Stimulated activated CD8-positive, alpha-beta memory T cell treated with anti-CD3 and anti-CD28 coated beads, Interleukin-7, amount 100 ng/mL, for 4 hours (primary cell): ENCODE results near the gene GNB1L.

Experiments used
- DNase-seq, 2 donors: peaks; one replicate each; pipeline ENCODE4 v3.0.0-alpha.2; 2020; ENCODE audit warnings: low read depth in 2 of 2

The GNB1L gene

DNA sequence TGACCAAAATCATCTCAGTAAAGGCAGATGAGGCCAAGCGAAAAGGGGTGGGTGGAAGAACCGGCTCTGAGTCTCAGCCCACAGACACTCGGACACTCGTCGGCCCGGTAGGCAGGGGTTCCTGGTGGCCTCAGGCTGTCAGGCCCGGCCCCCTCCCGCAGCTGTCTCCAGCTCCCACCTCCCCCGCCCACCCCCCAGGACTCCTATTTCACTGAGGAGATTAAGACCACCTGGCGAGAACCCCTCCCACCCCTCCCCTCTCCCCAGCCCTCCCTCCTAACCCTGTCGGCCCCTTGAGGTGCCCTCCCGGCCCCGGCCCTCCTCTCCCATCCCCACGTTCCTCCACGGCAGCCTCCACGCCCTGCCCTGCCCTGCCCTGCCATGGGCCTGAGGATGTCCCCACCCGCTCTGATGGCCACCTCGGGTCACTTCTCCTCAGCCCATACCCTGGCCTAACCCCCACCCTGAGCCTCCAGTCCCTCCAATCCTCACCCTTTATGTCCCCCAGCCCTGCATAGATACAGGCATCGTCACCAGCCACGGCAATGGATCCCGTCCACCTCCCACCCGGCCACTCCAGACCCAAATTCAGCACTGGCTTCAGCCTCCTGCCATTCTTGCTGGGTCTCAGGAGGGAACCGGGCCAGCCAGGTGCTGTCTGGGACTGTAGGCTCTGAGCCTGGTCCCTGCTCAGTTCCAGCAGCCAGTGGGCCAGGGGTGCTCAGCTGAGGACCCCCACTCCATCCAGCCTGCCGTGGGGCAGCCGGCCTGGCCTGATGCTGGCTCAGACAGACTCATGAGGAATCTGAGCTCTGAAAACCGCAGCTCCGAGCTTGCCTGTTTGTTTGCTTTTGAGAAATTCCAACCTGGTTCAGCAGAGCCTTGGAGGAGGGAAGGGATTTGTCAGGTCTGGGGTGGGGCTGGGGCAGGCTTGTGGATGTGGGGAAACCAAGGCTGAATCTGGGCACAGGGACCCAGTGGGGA, 103.9 kb downstream of the GNB1L start:
- no peak for DNase-seq

- DNase-seq: no peak
Observed at GRCh38 chr22:19749876-19750275, 104.8 kb downstream of the GNB1L start.

DNA sequence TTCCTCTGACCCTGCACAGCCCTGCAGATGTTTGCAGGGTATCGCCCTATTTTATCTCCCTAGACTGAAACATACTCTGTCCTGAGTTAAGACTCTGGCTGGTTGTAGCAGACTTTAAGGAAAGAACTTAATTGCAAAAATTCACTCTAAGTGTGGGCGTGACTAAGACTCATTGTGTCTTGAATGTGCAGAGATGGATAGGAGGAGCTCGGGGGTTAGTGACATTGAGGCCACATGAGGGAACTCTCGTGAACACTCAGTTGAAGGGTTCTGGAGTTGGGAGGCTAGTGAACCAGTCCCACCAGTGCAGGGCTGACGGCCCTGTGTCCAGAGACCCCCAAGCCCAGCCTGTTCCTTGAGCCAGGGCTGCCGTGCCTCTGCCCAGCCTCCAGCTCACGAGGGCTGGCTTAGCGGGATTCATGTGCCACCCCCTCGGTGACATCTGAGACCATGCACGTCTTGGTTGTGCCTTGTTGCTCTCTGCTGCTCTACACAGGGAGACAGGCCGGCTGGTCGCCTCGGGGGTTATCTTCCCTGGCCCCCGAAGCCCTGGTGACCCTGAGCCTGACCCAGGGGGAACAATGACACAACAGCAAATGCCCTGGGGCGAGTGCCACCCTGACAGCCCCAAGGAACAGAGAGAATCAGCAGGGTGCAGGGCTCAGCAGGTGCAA, 105.5 kb downstream of the GNB1L start:
- DNase-seq: no peak

- DNase-seq: no peak
Observed at GRCh38 chr22:19748139-19748538, 106.5 kb downstream of the GNB1L start.

GRCh38 chr22:19747551-19747950, 107.1 kb downstream of the GNB1L start:
- DNase-seq: no peak

DNA sequence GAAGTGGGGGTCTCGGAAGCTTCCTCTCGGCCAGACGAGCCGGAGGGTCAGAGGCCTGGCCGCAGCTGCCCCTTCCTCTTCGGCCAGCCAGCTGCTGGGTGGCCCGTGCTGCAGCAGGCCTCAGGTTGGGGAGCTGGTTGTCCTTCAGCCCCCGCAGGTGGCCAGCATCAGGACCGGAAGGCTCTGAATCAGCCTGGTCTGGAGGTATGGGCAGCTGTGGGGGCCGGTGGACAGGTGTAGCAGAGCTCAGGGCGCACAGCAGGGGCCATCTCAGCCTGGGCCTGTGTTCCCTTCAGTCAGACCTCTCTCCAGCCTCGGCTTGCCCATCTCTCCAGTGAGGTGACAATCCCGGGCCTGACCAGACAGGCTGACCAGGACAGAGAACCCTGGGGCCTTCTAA, 107.9 kb downstream of the GNB1L start:
- no peak for DNase-seq

GRCh38 chr22:19745155-19746101, 109.2 kb downstream of the GNB1L start:
- no peak for DNase-seq

- no peak for DNase-seq
Observed at GRCh38 chr22:19744350-19745006, 110.2 kb downstream of the GNB1L start.

DNA sequence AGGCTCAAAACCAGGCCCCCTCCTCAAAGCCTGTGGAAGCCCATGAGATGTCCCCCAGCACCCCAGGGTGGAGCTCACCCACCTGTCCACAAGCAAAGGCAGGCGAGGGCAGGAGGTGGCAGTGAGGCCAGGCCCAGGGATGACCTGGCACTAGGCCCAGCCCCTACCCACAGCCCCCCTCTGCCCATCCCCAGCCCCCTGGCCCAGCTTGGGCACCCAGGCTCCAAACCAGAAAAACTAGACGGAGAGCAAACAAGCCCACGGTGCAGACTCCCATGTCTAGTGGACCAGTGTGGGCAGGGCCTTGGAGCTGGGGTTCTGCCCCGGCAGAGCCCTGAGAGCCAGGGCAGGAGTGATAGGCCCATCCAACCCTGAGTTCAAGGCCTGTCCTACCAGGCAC, 111.0 kb downstream of the GNB1L start:
- no peak for DNase-seq

- no peak for DNase-seq
Observed at GRCh38 chr22:19743081-19743480, 111.6 kb downstream of the GNB1L start.

DNA sequence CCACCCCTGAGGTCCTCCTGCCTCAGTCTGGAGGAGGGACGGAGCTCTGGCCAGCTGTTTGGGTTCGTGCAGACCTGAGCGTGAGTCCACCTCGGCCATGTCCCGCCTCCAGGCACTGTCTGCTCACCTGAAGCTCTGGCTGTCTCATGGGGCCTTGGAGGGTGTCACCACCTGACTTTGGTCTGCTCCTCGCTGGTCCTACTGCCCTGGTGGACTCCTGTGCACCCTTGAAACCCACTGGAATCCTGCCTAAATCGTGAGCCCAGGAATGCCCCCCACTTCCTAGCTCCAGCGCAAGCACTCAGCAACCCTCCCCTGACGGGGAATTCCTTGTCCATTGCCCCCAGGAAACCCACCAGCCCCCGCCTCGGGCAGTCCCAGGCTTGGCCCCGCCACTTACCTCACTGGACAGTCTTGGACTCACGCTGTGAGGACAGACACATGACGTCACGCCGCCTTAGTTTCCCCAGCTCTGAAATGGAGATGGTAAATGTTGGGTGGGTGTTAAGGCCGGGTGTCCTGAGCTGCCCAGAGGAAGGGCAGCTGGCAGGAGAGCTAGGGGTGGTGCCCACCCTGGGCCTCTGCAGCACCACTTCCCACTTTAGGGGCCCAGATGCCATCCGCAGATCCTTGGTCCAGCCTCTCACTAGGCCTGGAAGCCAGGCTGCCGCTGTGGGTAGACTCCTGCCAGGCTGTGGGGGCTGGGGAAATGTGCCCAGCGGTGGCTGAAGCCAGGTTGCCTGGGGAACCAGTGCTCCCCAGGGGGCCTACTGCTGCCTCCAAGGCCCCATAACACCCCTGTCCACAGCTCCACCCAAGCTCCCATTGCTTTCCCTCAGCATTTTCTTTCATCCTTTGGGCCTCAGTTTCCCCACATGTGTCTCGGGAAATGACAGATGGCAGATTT, 112.3 kb downstream of the GNB1L start:
- no peak for DNase-seq

DNA sequence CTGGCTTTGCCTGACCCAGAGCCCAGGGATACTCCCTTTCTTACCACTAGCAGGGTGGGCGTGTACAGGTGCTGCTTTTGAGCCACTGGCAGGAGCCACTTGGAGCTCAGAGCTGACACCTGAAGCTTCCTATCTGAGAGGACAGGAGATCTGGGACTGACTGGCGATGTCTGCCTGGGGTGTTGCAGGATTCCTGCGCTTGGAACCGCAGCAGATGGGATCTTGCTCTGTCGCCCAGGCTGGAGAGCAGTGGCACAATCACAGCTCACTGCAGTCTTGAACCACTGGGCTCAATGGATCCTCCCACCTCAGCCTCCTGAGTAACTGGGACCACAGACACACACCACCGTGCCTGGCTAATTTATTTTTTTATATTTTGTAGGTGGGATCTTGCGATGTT, 113.6 kb downstream of the GNB1L start:
- DNase-seq: no peak

DNA sequence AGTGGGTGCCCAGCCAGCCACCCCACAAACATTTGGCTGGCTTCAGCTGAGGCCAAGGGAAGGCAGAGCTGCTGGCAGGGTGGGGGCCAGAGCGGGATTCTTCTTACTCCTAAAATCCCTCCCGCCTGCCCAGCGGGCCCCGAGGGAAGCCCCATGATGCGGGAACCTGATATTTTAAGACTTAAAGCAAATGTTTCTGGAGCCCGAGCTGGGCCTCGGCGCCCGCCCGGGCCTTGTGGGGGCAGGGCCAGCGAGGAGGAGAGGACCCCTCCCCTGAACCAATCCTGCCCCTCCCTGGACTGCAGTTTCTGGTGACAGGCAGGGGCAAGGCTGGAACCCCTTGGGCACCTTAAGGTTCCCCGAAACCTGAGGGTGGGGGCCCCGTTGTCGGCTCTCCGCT, 114.1 kb downstream of the GNB1L start:
- DNase-seq: no peak

DNA sequence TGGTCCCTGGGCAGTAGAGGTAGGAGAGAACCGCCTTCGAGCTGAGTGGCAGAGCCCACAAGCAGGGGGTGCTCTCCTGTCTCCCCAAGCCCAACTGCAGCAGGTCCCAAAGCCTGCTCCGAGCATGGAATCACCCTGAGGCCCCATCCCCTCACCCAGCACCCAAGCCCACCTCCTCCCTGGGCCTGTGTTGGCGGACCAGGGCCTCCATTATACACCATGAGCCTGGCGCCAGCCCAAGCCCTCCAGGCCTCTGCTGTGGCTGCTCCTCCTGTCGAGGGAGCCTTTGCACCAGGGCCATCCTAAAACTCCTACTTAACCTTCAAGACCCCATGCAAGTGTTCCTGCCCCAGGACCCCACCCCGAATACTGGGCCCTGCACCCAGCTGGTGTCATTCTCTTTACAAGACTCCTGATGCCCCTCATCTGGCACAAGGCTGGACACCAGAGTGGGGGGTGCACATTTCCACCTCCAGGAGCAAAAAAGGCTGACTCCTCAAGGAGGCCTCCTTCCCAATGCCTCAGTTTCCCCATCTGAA, 114.7 kb downstream of the GNB1L start:
- no peak for DNase-seq

DNA sequence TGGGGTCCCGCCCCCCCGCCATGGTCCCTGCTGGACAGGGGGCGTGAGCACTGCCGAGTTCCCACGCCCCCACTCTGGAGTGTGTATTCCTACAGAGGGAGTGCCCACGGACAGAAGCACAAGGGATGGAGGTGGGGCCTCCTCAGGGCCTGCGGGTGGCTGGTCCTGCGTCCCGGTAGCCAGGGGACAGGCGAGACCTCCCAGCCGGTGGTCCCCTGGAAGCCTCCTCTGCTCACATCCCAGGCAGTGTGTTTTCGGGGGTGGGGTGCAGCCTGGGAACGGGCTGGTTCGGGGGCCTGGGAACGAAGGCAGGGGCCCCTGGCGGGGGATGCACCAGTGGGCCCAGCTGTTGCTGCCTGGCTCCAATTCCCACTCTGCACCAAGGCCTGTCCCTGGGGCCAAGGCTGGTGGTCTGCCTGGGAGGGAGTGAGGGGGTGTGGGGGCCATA, 115.2 kb downstream of the GNB1L start:
- no peak for DNase-seq

GRCh38 chr22:19738664-19739447, 115.8 kb downstream of the GNB1L start:
- DNase-seq: no peak

DNA sequence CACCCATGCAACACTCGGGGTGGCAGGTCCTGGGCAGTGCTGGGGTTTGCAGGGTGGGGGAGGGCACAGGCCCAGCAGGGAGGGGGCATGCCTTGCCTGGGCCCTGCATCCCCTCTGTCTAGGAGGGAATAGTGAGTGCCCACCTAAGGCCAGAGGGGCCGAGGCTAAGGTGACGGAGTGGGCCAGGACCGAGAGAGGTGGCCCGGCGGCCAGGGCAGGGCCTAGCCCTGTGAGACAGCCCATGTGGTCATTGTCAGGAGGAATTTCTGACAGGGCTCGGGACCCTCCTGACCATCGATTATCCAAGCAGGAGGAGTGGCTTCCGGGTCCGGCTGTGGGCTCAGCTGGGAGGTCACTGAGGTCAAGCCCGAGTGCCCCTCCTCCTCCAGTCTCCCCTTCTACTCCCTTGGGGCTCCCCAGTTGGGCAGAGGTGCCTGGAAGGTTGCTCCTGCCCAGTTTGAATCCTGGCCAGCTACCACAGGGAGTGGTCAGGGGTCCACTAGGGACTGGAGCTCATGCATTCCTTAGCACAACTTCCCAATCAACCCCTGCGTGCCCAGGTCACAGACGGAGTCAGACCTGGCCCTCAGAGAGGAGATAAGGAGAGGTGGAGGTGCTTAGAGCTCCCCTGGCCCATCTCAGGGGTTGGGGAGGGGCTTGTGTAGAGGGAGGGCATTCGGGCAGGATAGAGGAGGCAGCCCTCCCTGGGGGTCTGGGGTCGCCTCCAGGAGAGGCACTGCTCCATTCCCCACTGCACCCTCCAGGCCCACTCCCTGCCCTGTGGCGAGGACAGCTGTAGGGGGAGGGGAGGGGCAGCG, 116.6 kb downstream of the GNB1L start:
- DNase-seq: no peak
